Fibroblast of mammary gland (primary cell): Measurements from ENCODE around the gene MYO7A.

Experiments used
- DNase-seq: peaks from one replicate; pipeline ENCODE4 v3.0.0-alpha.2; 2010; ENCODE audit warnings: low read depth
- H3K4me3 ChIP-seq: 2 replicates; pipeline ENCODE4 v1.5.1; 2011; ENCODE audit warnings: low read depth, mild to moderate bottlenecking, low read length, moderate library complexity; ENCODE audit not compliant: control insufficient read depth
- TF ChIP-seq, protein P1 (sequence below): conservative IDR thresholded peaks from 2 replicates; pipeline ENCODE4 v1.5.1; 2011; ENCODE audit warnings: low read depth, low read length, inconsistent platforms; ENCODE audit not compliant: control insufficient read depth, insufficient read depth

Gene MYO7A

DNA sequence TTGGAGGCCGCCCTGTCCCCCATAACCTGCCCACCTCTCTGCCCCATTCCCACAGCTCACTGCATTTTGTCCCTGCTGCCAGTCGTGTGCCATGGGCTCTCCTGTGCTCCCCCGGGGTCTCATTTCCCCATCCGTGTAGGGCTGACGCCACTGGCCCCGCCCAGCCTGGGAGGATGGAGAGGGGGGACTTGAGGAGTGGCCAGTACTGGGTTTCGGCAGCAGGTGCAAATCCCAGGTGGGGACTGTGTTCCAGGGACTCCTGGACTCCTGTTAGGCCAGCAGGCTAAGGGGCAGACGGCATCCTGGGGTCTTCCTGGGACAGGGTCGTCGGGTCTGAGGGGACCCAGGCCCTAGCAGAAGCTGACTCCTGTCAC is 1.2 kb upstream of the MYO7A start:
- TF ChIP-seq, protein P1, sequence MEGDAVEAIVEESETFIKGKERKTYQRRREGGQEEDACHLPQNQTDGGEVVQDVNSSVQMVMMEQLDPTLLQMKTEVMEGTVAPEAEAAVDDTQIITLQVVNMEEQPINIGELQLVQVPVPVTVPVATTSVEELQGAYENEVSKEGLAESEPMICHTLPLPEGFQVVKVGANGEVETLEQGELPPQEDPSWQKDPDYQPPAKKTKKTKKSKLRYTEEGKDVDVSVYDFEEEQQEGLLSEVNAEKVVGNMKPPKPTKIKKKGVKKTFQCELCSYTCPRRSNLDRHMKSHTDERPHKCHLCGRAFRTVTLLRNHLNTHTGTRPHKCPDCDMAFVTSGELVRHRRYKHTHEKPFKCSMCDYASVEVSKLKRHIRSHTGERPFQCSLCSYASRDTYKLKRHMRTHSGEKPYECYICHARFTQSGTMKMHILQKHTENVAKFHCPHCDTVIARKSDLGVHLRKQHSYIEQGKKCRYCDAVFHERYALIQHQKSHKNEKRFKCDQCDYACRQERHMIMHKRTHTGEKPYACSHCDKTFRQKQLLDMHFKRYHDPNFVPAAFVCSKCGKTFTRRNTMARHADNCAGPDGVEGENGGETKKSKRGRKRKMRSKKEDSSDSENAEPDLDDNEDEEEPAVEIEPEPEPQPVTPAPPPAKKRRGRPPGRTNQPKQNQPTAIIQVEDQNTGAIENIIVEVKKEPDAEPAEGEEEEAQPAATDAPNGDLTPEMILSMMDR = no peak
- no peak for DNase-seq
- peak overlapping the region; percentile 45 for H3K4me3 ChIP-seq

- H3K4me3 ChIP-seq = peak overlapping the region; percentile 45
- TF ChIP-seq, protein P1 = peak; percentile 83
- DNase-seq = peak; percentile 30
Observed at GRCh38 chr11:77127235-77127911, 673 bp upstream of the MYO7A start.

DNA sequence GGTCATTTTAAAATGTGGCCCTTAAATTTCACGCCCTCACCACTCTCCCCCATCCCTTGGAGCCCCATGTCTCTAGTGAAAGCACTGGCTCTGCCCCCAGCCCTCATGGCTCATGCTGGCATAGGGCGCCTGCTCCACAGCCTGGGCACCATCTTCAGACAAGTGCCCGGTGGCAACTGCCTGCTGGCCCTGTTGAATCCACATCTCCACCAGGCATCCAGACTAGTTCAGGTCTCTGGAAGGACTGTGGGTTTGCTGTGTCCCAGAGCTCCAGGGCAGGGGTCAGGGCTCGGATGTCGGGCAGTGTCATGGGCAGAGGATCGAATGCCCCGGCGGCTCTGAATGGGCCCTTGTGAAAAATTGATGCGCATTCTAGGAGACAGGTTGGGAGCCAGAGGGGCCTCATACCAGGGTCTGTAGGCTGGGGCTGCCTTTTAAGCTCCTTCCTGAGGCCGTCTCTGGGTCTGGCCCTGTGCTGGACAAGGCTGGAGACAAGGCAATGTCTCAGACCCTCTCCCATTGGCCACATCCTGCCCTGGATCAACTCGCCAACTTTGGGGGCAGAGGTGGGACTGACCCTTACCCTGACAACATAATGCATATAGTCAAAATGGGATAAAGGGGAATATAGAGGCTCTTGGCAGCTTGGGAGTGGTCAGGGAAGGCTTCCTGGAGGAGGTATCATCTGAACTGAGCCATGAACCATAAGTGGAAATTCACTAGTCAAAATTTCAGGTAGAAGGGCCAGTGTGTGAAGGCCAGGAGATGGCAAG is 1.2 kb downstream of the MYO7A start:
- TF ChIP-seq, protein P1 = no peak
- DNase-seq = no peak
- H3K4me3 ChIP-seq = no peak overlapping the region

DNA sequence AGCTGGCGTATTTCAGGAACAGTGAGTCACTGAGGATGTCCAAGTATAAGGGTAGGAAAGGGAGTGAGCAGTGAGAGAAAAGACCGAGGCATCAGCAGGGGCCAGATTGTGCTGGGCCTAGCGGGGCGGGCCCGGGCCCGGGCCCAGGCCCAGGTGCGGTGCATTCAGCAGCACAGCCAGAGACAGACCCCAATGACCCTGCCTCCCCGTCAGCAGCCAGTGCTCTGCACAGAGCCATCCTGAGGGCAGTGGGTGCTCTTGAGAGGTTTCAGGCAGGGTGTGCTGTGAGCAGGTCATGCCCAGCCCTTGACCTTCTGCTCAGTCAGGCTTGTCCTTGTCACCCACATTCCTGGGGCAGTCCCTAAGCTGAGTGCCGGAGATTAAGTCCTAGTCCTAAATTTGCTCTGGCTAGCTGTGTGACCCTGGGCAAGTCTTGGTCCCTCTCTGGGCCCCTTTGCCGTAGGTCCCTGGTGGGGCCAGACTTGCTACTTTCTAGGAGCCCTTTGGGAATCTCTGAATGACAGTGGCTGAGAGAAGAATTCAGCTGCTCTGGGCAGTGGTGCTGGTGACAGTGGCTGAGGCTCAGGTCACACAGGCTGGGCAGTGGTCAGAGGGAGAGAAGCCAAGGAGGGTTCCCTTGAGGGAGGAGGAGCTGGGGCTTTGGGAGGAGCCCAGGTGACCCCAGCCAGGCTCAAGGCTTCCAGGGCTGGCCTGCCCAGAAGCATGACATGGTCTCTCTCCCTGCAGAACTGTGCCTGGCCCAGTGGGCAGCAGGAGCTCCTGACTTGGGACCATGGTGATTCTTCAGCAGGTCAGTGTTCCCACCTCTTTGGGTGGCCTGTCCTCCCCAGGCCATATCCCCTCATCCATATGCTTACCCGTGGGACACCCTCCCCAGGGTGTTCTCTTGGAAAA is 2.1 kb downstream of the MYO7A start:
- H3K4me3 ChIP-seq = no peak overlapping the region
- DNase-seq = no peak
- TF ChIP-seq, protein P1 = no peak

DNA sequence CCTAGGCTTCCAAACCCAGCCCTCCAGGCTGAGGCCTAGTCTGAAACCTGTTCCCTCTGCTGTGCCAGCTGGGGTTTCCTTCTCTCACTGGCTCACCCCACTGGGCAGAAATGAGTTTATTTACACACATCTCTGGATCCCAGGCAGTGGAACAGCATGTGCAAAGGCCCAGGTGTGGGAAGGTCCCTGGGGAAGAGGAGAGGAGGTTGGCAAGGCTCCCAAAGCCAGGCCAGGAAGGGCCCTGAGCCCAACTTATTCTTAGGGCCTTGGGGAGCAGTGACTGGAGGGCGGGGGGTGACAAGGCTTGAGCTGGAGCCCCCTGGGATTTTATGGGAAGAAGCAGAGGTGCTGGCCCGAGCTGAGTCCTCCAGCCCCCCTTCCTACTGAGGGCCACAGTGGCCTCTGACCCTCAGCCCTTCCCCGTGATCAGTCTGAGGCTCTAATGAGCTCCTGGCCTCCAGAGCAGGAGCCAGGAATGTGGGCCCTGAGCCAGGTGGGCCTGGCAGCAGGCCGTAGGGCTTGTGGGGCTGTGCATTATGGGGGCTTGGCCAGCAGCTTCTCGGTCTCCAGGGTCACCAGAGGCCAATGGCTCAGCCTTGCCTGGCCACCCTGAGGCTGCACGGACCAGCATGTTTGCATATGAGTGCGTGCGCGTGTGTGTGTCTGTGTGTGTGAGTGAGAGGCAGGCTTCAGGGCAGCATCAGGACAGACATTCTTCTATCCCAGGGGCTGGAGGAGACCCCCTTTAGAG is 2.9 kb downstream of the MYO7A start:
- no peak overlapping the region for H3K4me3 ChIP-seq
- TF ChIP-seq, protein P1 = no peak
- peak; percentile 60 for DNase-seq

- H3K4me3 ChIP-seq = no peak overlapping the region
- TF ChIP-seq, protein P1 = no peak
- DNase-seq = no peak
Observed at GRCh38 chr11:77131560-77131959, 3.5 kb downstream of the MYO7A start.
